Immature natural killer cell (primary cell): ENCODE data around the gene MED13L. TPM values are rescaled to one million over a fixed set of nuclear protein-coding genes. Genes with fewer than 3 reads are reported as not detected.
"Not testable (repeated sequence)": the region's sequence is repeated elsewhere in the genome, so short reads cannot be mapped to it uniquely, and the experiment has no call there.

Experiments
- DNase-seq, 3 donors: peaks; one replicate each; pipeline ENCODE4 v3.0.0; 2022; ENCODE audit warnings: mixed read lengths in 1 of 3
- H3K27ac Mint-ChIP-seq, 6 donors: one replicate each; pipeline ENCODE4 v1.8.0; 2020; ENCODE audit warnings: mixed read lengths in 6 of 6, mild to moderate bottlenecking in 5 of 6, inconsistent platforms in 4 of 6, moderate library complexity in 3 of 6
- H3K27me3 Mint-ChIP-seq, 3 donors: one replicate each; pipeline ENCODE4 v1.8.0; 2020 to 2021; ENCODE audit warnings: low read depth in 3 of 3, mild to moderate bottlenecking in 3 of 3, mixed read lengths in 3 of 3, moderate library complexity in 3 of 3, inconsistent platforms in 1 of 3
- H3K36me3 Mint-ChIP-seq, 3 donors: one replicate each; pipeline ENCODE4 v1.8.0; 2020; ENCODE audit warnings: mixed read lengths in 3 of 3, inconsistent platforms in 2 of 3, mild to moderate bottlenecking in 2 of 3
- H3K4me1 Mint-ChIP-seq, 2 donors: one replicate each; pipeline ENCODE4 v1.8.0; 2020; ENCODE audit warnings: inconsistent platforms in 2 of 2, mild to moderate bottlenecking in 2 of 2, mixed read lengths in 2 of 2, moderate library complexity in 1 of 2
- H3K4me3 Mint-ChIP-seq, 5 donors: one replicate each; pipeline ENCODE4 v1.8.0; 2020; ENCODE audit warnings: mild to moderate bottlenecking in 5 of 5, mixed read lengths in 5 of 5, inconsistent platforms in 3 of 5, moderate library complexity in 3 of 5
- H3K9me3 Mint-ChIP-seq, 6 donors: one replicate each; pipeline ENCODE4 v1.8.0; 2020; ENCODE audit warnings: mild to moderate bottlenecking in 6 of 6, mixed read lengths in 6 of 6, inconsistent platforms in 4 of 6, moderate library complexity in 3 of 6
- polyA plus RNA-seq, 3 donors: library from polyadenylated mRNA; unstranded; fragments of 300-500 nt; fragmentation: Illumina TruSeq; gene quantifications; one replicate each; pipeline ENCODE4 v1.2.3, GENCODE V29; 2021

Gene MED13L
- polyA plus RNA-seq, 3 donors from 2014 or later = 2.3 to 10.3 (median 4.9) TPM

GRCh38 chr12:116244474-116245090 lies 32.9 kb downstream of the MED13L start:
- Mint-ChIP-seq H3K9me3 (peaks cover 0 to 2% (median 0%) of the 10 kb centered on the region in 6 donors), H3K27me3 (peaks cover 0 to 3% (median 0%) of the 10 kb centered on the region in 3 donors), H3K36me3 (peaks cover 0 to 4% (median 0%) of the 10 kb centered on the region in 3 donors), H3K27ac (peak overlapping the region in 3 of 6 donors; percentile 9 to 63 (median 47)), H3K4me3 (peak overlapping the region in 1 of 5 donors; percentile 22), H3K4me1 (peaks cover 80 to 96% of the 10 kb centered on the region in 2 donors)
- DNase-seq = no peak

- H3K9me3 Mint-ChIP-seq = no peaks in the 10 kb centered on the region
- peak overlapping the region; percentile 9 to 68 (median 56) for H3K27ac Mint-ChIP-seq
- peaks cover 0 to 3% (median 0%) of the 10 kb centered on the region in 3 donors for H3K27me3 Mint-ChIP-seq
- H3K4me3 Mint-ChIP-seq = peak overlapping the region in 3 of 5 donors; percentile 3 to 28 (median 28)
- no peak for DNase-seq
- H3K36me3 Mint-ChIP-seq = no peaks in the 10 kb centered on the region
- peaks cover 77 to 94% of the 10 kb centered on the region in 2 donors for H3K4me1 Mint-ChIP-seq
These were observed 33.5 kb downstream of the MED13L start for GRCh38 chr12:116244001-116244400.

GRCh38 chr12:116242740-116243139 lies 34.8 kb downstream of the MED13L start:
- peaks cover 67 to 92% of the 10 kb centered on the region in 2 donors for H3K4me1 Mint-ChIP-seq
- H3K27ac Mint-ChIP-seq = no peak overlapping the region
- no peak for DNase-seq
- no peak overlapping the region for H3K4me3 Mint-ChIP-seq
- H3K36me3 Mint-ChIP-seq = no peaks in the 10 kb centered on the region
- H3K27me3 Mint-ChIP-seq = peaks cover 0 to 1% (median 0%) of the 10 kb centered on the region in 3 donors
- no peaks in the 10 kb centered on the region for H3K9me3 Mint-ChIP-seq

- DNase-seq = no peak
- peaks cover 65 to 92% of the 10 kb centered on the region in 2 donors for H3K4me1 Mint-ChIP-seq
- no peaks in the 10 kb centered on the region for H3K36me3 Mint-ChIP-seq
- no peak overlapping the region for H3K27ac Mint-ChIP-seq
- H3K4me3 Mint-ChIP-seq = peak overlapping the region in 2 of 5 donors; percentile 3 to 48
- H3K9me3 Mint-ChIP-seq = no peaks in the 10 kb centered on the region
- H3K27me3 Mint-ChIP-seq = peaks cover 0 to 3% (median 1%) of the 10 kb centered on the region in 3 donors
These were observed 36.2 kb downstream of the MED13L start for GRCh38 chr12:116241157-116241759.

- H3K36me3 Mint-ChIP-seq, H3K9me3 Mint-ChIP-seq, H3K27ac Mint-ChIP-seq, H3K4me3 Mint-ChIP-seq, DNase-seq, H3K27me3 Mint-ChIP-seq: not testable (repeated sequence)
- H3K4me1 Mint-ChIP-seq = peaks cover 47 to 81% of the 10 kb centered on the region in 2 donors
These were observed 38.8 kb downstream of the MED13L start for GRCh38 chr12:116238570-116239119.

DNA sequence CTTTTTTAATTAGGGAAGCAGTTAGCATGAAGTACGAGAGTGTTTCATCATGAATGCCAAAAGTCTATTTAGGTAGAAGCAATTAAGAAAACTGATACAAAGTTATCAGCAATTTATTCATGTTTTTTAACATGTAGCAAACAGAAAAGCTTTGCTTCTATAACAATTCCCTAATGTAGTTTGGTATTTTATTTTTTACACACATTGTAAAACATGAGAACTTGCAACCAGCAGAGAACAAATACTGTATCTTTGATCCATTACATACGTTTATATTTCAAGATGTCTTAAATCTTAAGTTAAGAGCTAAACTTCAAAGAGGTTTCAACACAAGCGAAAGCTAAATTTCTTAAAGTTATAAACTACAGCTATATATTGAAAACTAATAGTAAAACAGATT lies 39.3 kb downstream of the MED13L start:
- Mint-ChIP-seq H3K27ac (no peak overlapping the region), H3K4me1 (peaks cover 45 to 81% of the 10 kb centered on the region in 2 donors), H3K9me3 (no peaks in the 10 kb centered on the region), H3K36me3 (no peaks in the 10 kb centered on the region), H3K4me3 (no peak overlapping the region), H3K27me3 (peaks cover 0 to 3% (median 1%) of the 10 kb centered on the region in 3 donors)
- DNase-seq = no peak

DNA sequence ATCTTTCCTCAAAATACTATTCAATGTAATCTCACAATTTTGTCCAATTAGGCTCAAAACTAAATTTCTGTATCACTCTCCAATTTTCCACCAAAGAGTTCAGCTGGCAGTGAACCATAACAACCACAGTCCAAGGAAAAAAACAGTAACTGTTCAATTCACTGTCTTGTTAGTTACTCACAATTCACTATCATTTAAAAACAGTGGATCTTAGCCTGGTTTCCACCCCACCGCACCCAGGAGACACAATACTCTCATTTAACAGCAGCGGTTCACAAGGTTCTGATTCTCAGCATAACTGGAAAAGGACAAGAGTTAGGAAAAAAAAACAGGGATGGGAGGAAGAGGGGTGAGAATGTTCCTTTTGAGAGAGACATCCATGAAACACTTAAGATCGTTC lies 40.5 kb downstream of the MED13L start:
- Mint-ChIP-seq H3K4me3 (peak overlapping the region in 2 of 5 donors; percentile 26 to 33), H3K9me3 (no peaks in the 10 kb centered on the region), H3K27me3 (peaks cover 0 to 3% (median 1%) of the 10 kb centered on the region in 3 donors), H3K27ac (peak overlapping the region in 4 of 6 donors; percentile 1 to 80 (median 71)), H3K36me3 (no peaks in the 10 kb centered on the region), H3K4me1 (peaks cover 38 to 72% of the 10 kb centered on the region in 2 donors)
- no peak for DNase-seq

DNA sequence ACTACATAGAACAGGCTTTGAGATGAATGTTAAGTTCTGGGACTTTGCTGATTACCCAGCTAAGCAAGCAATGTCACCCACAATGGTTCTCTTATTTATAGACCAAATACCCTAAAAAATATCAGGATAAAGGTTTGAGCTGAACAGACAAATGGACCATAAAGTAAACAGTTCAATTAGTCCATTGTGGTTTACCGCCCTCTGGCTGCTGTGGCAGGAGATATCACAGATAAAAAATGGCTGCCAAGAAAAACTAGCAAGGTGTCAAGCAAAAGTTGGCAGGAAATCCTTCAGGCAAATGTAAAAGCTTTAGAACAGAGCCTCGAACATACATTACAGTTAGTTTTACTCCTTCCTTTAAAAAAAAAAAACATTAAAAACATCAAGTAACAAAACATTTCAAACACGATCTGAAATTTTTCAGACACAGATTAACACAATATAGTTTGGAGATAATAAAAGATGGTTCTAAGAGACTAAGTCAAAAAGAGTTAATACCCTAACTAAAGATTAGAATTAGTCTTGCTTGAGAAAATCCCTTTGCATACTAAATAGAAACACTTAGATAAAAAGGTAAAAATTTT lies 41.3 kb downstream of the MED13L start:
- DNase-seq = peak; percentile 36 to 52 (median 50)
- no peaks in the 10 kb centered on the region for H3K36me3 Mint-ChIP-seq
- peak overlapping the region in 5 of 6 donors; percentile 13 to 79 (median 72) for H3K27ac Mint-ChIP-seq
- peaks cover 0 to 3% (median 1%) of the 10 kb centered on the region in 3 donors for H3K27me3 Mint-ChIP-seq
- H3K4me3 Mint-ChIP-seq = peak overlapping the region; percentile 42 to 56 (median 44)
- H3K4me1 Mint-ChIP-seq = peaks cover 35 to 71% of the 10 kb centered on the region in 2 donors
- no peaks in the 10 kb centered on the region for H3K9me3 Mint-ChIP-seq

GRCh38 chr12:116234148-116234547 lies 43.3 kb downstream of the MED13L start:
- H3K27ac Mint-ChIP-seq, H3K4me3 Mint-ChIP-seq, H3K36me3 Mint-ChIP-seq, DNase-seq, H3K9me3 Mint-ChIP-seq, H3K27me3 Mint-ChIP-seq: not testable (repeated sequence)
- H3K4me1 Mint-ChIP-seq = peaks cover 22 to 56% of the 10 kb centered on the region in 2 donors

GRCh38 chr12:116233669-116234068 lies 43.8 kb downstream of the MED13L start:
- Mint-ChIP-seq H3K9me3 (no peaks in the 10 kb centered on the region), H3K36me3 (no peaks in the 10 kb centered on the region), H3K27me3 (peaks cover 0 to 3% (median 0%) of the 10 kb centered on the region in 3 donors), H3K4me3 (no peak overlapping the region), H3K27ac (no peak overlapping the region), H3K4me1 (peaks cover 22 to 59% of the 10 kb centered on the region in 2 donors)
- no peak for DNase-seq

- Mint-ChIP-seq H3K9me3 (no peaks in the 10 kb centered on the region), H3K36me3 (no peaks in the 10 kb centered on the region), H3K27ac (peak overlapping the region in 1 of 6 donors; percentile 63), H3K27me3 (no peaks in the 10 kb centered on the region), H3K4me1 (peaks cover 8 to 52% of the 10 kb centered on the region in 2 donors), H3K4me3 (no peak overlapping the region)
- DNase-seq = no peak
These were observed 49.7 kb downstream of the MED13L start for GRCh38 chr12:116227811-116228210.

DNA sequence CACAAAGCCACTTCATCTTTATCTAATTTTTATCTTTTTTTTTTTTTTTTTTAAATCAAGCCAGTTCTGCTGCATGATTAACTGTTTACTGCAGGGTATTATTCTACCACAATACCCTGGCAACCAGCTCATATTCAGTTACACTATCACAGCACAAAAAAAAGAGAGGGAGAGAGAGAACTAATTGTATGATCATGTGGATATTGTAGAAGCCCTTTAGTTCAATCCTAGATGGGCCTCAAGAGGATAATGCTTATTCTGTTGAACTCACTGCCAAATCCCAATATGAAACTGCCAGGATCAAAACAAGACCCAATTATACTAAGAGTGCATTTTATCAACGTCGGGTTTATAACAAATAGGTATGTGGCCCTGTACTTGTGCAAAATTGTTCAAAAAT lies 51.5 kb downstream of the MED13L start:
- H3K36me3 Mint-ChIP-seq = no peaks in the 10 kb centered on the region
- no peaks in the 10 kb centered on the region for H3K27me3 Mint-ChIP-seq
- DNase-seq = no peak
- no peaks in the 10 kb centered on the region for H3K9me3 Mint-ChIP-seq
- no peak overlapping the region for H3K4me3 Mint-ChIP-seq
- H3K4me1 Mint-ChIP-seq = peaks cover 13 to 64% of the 10 kb centered on the region in 2 donors
- no peak overlapping the region for H3K27ac Mint-ChIP-seq

DNA sequence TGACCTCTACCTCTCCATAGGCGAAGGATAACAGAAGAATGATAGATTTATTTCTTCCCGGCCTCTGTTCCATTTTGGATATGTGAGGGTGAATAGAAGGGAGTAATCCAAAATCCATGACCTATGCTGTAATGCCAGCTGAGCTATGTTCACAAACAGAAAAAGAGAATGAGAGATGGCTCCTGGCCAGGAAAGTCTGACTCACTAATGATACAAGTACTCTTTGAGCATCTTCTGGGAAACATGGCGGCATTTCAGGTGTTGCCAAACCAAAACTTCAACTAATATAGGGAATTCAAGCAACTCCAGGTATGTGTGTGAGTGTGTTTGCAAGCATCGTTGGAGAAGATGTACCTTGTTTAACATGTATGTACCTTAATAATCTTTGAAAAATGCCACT lies 55.1 kb downstream of the MED13L start:
- peaks cover 22 to 66% of the 10 kb centered on the region in 2 donors for H3K4me1 Mint-ChIP-seq
- no peaks in the 10 kb centered on the region for H3K36me3 Mint-ChIP-seq
- no peak overlapping the region for H3K27ac Mint-ChIP-seq
- no peak for DNase-seq
- no peak overlapping the region for H3K4me3 Mint-ChIP-seq
- no peaks in the 10 kb centered on the region for H3K9me3 Mint-ChIP-seq
- H3K27me3 Mint-ChIP-seq = no peaks in the 10 kb centered on the region

DNA sequence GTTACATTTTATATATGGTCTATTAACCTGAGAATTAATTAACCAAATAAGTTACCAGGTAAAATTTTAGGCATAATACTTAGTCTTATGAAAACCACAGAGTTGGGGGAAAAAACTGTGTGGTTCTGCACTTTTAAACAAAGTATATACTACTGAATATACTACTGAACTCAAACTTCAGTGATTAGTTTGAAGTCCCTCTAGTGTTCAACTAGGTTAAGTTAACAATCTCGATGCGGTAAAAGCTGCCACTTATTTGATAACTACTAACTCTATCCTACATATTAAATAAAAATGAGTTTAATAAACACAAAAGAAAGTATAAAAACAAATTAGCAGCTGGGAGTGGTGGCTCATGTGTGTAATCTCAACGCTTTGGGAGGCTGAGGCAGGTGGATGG lies 56.7 kb downstream of the MED13L start:
- Mint-ChIP-seq H3K4me3 (no peak overlapping the region), H3K4me1 (peaks cover 38 to 74% of the 10 kb centered on the region in 2 donors), H3K27me3 (no peaks in the 10 kb centered on the region), H3K36me3 (no peaks in the 10 kb centered on the region), H3K9me3 (no peaks in the 10 kb centered on the region), H3K27ac (no peak overlapping the region)
- DNase-seq = no peak
